NCI-H1105 (cell line): Measurements from ENCODE around the gene FAM24B.
"Not testable (repeated sequence)": the region's sequence is repeated elsewhere in the genome, so short reads cannot be mapped to it uniquely, and the experiment has no call there.

Source experiments
- DNase-seq: peaks from one replicate; lab custom pipeline; 2025; lab: John Stamatoyannopoulos, UW

FAM24B gene, protein sequence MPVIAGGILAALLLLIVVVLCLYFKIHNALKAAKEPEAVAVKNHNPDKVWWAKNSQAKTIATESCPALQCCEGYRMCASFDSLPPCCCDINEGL

GRCh38 chr10:122879339-122880273 lies at the start of gene FAM24B:
Gene FAM24B (minus strand): TSS chr10:122879581. CDS start chr10:122850515, 29,066 bp downstream.
- peak; percentile 91 for DNase-seq

GRCh38 chr10:122915700-122916099 lies 36.3 kb upstream of the FAM24B start:
- no peak for DNase-seq

GRCh38 chr10:122911889-122912484 lies 32.6 kb upstream of the FAM24B start:
- no peak for DNase-seq

DNA sequence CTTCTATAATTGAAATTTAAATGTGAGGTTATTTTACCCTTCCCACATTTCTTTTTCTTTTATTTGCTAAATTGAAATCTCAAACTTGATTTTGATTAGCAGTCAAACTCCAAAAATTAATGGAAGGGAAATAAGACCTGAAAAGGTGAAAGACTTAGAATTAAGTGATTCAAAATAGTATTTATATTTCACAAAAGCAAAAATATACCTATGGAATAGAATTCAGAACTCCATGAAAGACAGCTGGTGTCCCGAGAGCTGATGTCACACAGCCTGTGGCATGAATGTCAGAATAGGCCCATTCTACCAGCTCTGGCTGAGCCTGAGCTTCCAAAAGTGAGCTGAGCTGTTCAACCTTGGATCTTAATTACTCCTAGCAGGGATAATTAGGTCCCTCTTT lies 30.9 kb upstream of the FAM24B start, which contains the start of gene FAM24A:
Gene FAM24A, plus strand, starts transcription at position 301 of the 400 bp plus-strand sequence. CDS start 1,025 bp downstream, outside the sequence.
- DNase-seq, result no peak

GRCh38 chr10:122903861-122904260 lies 24.5 kb upstream of the FAM24B start:
- DNase-seq, result not testable (repeated sequence)

GRCh38 chr10:122894261-122894944 lies 15.0 kb upstream of the FAM24B start:
- DNase-seq, result no peak

DNA sequence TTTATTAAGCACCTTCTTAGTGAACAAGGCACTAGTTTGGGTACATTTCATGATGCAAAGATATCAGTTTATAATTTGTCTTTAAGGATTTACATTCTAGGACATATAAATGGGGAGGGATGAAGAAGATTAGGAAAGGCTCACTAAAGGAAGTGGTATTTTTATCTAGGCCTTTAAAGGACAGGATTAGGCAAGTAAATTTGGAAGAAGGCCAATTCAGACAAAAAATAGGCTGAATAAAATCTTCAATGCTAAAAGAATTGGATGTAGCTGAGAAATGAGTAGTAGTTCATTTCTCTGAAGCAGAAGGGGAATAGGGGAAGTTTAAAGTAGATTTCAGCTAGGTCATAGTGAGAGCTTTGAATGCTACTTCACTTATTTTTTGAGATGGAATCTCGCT lies 4.8 kb upstream of the FAM24B start:
- no peak for DNase-seq

DNA sequence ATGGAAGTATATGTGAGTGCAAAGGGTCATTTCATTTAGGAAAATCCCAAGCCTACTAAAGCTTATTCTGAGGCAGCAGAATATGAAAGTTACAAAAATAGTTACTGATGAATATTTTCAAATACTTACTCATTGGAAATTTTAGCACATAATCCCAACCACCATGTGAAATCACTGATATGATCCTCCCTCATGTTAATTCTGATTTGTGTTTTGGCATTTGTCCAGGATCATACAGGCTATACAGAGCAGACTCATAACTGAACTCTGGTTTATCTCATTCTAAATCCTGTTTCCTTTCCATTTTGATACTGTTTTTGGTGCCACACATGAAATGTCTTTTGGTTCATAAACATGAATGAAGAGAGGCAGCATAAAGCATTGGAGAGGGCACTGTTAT lies 3.4 kb upstream of the FAM24B start:
- no peak for DNase-seq

DNA sequence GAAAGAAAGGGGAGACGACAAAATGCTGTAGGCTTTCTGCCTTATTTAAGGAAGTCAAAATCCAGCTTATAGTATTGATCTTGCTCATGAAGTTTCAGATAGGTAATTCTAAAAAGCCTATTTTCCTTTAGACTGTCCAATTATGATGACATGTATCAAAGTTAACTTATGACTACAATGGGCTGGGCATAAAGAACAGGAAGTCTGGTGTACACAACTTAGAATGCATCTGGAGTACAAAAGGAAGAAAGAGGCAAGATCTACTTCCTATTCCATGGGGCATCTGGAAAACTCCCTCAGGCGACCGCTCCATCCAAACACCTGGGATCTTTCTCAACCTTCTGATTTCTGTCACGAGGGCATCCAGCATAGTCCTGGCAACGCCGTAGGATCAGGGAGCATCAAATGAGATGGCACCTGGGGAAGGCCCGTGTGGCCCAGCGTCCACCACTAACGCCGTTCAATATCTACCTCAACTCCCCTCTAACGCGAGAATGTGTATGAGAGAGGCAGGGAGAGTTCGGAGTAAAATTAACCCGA lies 512 bp downstream of the FAM24B start:
- DNase-seq, result peak; percentile 0

DNA sequence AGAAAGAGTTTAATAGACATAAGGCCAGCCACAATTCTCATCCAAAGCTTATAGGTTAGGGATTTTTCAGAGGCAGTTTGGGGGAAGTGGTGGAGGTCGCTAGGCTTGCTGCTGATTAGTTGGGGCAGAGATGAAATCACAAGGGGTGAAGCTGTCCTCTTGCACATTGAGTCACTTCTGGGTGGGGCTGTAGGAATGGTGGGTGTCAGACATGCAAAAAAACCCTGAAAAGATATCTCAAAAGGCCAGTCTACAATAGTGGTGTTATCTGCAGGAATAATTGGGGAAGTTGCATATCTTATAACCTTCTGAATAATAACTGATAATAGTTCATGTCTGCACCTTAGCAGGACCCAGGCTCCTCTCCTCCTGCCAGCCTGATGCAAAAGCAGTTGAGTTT lies 2.1 kb downstream of the FAM24B start:
- DNase-seq, result no peak

GRCh38 chr10:122876467-122876855 lies 2.9 kb downstream of the FAM24B start:
- DNase-seq, result no peak

DNA sequence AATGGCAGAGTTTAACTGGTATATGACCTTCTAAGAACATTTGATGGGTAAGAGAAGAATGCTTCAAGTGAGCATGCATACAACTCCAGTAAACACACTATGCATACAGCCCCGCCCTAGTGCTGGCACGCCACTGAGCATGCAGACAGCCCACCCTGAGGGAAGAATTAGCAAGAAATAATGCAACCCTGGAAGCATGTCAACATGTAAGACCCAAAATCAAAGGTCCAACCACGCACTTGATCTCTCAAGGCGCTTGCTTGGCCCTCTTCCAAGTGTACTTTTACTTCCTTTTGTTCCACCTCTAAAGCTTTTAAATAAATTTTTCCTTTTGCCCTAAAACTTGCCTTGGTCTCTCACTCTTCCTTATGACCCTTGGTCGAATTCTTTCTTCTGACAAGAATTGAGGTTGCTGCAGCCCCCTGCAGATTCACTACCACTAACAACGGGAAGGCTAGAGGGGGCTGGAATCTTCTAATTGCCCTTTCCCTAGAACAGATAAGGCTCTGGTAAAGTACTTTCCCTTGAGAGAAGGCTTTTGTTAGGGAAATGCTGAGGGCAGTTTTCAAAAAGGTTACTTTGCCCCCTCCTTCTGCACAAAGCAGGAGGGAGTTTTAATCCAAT lies 3.4 kb downstream of the FAM24B start:
- no peak for DNase-seq

- DNase-seq, result not testable (repeated sequence)
These were observed 7.4 kb downstream of the FAM24B start for GRCh38 chr10:122871947-122872346.

DNA sequence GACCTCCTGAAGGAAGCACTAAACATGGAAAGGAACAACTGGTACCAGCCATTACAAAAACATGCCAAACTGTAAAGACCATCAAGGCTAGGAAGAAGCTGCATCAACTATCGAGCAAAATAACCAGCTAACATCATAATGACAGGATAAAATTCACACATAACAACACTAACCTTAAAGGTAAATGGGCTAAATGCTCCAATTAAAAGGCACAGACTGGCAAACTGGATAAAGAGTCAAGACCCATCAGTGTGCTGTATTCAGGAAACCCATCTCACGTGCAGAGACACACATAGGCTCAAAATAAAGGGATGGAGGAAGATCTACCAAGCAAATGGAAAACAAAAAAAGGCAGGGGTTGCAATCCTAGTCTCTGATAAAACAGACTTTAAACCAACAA lies 10.6 kb downstream of the FAM24B start:
- DNase-seq, result not testable (repeated sequence)

GRCh38 chr10:122866757-122867482 lies 12.5 kb downstream of the FAM24B start:
- not testable (repeated sequence) for DNase-seq

GRCh38 chr10:122864901-122865300 lies 14.5 kb downstream of the FAM24B start:
- no peak for DNase-seq

- DNase-seq, result no peak
These were observed 15.2 kb downstream of the FAM24B start for GRCh38 chr10:122864194-122864592.

DNA sequence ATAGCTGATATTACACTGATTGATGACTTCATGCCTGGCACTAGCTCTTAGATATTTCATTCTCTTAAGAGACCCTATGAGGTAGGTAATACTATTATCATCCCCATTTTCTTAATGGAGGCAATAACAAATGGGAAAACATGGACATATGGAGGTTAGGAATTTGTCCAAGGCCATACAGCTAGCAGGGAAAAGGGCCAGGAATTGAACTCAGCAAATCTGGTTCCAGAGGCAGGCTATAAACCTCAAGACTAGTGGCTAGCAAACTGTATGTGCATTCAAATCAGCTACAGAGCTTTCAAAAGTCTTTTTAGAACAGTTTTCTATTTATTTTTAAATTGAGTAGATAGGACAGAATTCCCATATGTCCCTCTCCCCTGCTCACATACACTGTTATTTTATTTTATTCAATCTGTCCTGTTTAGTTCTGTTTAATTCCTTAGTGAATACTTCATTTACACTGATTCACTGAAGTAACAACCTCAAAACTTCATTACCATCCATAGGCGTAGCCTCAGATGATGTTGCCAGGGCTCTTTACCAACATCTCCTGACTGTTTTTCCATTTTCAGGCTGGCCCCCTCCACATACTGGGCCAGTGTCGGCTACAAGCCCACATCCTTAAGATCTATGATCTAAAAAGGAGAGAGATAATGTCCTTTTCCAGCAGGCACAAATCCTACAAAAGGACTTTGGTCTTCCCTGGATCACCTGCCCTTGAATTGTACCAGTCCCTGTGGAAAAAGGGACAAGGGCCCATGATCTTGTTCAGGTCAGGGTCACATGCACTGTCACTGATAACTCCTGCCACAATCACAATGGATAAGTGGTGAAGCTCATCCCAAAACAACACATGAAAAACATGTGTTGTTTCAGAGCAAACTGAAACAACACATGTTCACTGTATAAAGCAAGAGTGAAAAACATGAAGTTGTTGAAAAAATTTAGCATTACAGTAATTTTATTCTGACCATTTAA lies 15.9 kb downstream of the FAM24B start:
- DNase-seq, result no peak

- DNase-seq, result no peak
These were observed 17.6 kb downstream of the FAM24B start for GRCh38 chr10:122861711-122862161.

DNA sequence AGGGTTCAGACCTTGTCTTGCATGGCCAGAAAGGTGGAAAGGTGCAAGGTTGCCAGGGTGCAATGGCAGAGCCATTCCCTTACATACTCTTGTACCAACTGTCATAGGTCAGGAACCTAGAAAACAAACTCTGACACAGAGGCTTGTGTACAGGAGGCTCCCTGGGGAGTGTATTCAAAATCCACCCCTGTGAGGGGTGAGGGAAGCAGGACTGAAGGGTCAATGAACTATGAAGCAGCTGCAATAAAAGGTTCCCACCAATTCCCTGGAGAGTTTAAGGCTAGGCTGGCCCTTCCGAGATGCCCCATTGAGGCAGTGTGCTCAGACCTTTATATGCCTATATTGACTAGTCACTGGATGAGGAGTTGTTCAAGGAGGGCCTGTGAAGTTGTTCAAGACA lies 19.9 kb downstream of the FAM24B start:
- DNase-seq, result no peak
